ENCODE results near the gene OPN1SW.

OPN1SW gene

GRCh38 chr7:128792471-128793180 is 17.0 kb upstream of the OPN1SW start:
- DNase-seq: no peak

GRCh38 chr7:128791972-128792327 is 16.4 kb upstream of the OPN1SW start:
- peak; percentile 35 for DNase-seq

- peak; percentile 80 for DNase-seq
Observed at GRCh38 chr7:128791121-128791971, 15.8 kb upstream of the OPN1SW start, which contains the start of gene CCDC136. Gene CCDC136, plus strand, starts transcription at chr7:128791968. Its CDS starts 444 bp downstream, at chr7:128792412.

GRCh38 chr7:128790315-128791041 is 14.9 kb upstream of the OPN1SW start:
- peak; percentile 30 for DNase-seq

DNA sequence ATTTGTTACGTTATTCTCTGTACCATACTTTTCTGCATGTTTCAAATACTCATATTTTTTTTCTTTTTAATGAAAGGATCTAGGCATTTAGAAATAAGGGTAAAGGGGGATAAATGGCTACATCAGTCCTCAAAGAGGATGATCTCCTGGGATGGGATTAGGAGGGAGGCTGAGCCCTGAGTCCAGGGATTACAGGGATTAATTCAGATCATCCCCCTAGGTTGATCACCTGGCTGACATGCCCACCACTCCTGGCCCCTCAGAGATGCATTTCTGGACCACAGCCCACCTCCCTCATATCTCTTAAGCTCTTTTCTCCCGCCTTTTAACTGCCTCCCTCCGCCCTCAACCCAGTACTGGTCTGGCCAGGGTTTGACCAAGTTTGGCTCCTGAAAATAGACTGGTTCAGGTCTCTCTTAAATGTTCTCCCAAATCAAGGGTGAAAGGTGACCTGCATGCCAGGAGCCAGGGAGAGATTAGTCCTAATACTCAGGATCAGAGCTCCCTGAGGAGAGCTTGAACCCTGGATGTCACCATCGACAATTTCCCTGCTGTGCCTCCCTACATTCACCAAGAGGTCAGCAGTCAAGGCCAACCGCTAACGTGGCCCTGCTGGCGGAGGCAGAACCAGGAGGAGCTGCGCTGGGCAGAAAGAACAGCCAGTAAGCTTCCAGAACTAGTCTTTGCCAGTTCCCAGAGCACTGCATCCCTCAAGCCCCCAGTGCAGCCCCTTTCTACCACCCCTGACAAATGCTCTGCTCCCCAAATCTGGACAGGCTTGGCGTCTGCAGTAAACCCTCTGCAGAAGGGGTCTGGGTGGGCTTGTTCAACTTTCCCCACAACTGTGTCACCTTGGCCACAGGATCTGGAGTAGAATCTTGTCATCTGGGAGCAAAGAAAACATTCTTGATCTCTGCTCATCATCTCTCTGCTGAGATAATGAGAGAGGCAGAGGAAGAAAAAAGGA is 13.1 kb upstream of the OPN1SW start:
- no peak for DNase-seq

DNA sequence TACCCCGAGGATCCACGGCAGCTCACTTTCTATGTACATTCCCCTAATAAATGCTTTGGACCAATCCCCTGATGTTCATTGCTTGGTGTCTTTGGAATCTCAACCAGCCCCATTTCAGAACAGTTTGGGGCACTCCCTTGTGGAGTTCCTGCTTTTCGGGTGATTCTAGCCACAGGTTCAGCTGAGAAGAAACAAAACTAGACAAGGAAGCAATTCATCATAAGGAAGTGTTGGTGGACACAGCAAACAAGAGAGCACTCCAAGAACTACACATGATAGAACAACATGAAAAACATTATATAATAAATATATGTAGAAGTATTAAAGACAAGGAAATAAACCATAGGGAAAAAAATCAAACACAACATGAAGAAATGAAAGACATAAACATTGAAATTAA is 10.1 kb upstream of the OPN1SW start:
- DNase-seq: no peak

DNA sequence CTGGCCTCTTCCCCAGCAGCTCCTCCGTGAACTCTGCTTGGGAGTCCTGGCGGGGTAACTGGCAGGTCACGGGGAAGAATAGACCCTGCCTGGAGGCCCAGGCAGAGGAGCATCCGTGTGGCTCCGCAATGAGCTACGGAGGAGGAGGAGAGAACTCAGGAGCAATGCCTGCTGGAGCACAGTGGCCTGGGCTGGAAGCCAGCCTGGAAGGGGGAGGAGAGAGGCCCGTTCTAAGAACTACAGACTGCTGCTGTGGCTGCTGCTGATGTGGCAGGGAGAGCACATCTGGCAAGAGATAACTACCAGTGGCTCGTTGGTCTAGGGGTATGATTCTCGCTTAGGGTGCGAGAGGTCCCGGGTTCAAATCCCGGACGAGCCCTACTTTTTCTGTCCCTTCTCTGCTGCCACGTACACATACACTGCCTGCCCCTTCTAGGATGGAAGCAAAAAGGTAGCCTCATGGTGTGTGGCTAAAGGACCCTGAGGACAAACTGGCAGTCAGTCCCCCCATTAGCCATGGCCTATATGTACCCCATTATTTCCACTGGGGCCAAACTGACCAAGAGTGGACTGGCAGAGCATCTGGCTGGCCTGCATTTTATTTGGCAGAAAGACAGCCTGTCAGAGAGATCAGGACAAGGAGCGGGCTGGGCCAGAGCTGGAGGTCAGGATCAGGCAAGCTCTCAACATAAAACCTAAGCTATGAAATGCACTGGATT is 7.7 kb upstream of the OPN1SW start:
- DNase-seq: peak; percentile 30

DNA sequence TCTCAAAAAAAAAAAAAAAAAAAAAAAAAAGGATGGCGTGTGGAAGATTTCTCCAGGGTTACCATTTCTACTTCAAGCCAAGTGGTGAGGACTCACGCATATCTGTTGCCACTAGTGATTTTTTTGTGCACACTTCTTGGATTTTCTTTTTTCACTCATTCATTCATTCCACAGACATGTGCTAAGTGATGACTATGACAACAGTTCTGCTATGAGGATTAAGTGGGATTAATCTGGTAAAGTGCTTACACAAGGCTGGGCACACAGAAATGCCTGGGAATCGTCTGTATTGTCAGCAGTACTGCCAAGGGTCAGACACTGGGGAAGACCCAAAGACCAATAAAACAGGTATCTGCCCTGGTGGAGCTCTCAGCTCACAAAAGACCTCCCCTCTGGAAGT is 6.3 kb upstream of the OPN1SW start:
- no peak for DNase-seq

DNA sequence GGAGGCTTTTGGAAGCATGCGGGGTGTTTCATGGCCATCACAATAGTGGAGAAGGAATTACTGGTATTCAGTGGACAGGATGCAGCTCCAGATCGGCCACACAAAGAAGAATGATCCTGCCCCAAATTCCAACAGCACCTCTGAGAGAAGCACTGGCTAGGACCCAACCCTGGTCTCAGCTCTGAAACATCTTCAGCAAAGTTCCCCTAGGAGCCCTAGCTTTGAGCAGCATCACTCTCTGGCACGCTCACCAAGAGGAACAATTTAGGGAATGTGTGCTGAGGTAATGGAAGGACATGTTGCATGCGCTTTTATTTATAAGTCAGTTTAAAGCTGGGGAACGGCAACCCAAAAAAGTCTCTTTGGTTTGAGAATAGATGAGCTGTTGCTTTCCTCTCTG is 5.5 kb upstream of the OPN1SW start:
- DNase-seq: no peak

- DNase-seq: no peak
Observed at GRCh38 chr7:128778946-128779345, 3.4 kb upstream of the OPN1SW start.

- no peak for DNase-seq
Observed at GRCh38 chr7:128777156-128778123, 1.8 kb upstream of the OPN1SW start.

DNA sequence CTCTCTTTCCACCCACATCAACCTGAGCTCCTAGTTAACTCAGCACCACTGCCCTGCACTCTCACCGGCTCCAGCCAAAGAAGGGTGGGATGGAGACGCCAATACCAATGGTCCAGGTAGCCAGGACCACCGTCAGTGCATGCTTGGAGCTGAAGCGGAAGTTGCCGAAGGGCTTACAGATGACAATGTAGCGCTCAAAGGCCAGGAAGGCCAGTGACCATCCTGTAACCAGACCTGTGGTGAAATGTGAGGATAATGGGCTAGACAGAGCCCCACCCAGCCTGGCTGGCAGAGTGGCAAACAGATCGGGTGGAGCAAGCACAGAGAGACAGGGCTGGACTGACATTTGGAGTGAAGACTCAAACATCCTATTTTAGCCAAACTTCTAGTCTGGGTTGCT is 673 bp downstream of the OPN1SW start:
- no peak for DNase-seq

DNA sequence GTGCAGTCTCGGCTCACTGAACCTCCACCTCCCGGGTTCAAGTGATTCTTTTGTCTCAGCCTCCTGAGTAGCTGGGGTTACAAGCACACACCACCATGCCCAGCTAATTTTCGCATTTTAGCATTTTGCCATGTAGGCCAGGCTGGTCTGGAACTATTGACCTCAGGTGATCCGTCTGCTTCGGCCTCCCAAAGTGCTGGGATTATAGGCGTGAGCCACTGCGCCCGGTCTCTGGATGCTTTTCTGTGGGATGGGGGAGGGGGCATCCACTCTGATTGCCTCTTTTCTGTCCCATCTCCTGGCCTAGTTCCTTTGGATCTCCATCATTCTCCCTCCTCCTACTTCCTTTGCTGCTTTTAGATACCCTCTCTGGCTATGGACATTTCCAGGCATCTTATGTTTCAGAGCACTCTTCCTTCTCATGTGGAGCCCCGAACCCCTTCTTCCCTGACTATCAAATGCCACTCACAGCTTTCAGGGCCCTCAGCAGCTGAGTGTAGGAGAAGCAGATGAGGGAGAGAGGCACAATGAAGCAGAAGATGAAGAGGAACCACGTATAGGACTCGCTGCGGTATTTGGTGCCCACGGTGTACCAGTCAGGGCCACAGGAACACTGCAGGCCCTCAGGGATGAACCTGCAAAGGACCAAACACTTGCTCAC is 1.4 kb downstream of the OPN1SW start:
- DNase-seq: no peak

GRCh38 chr7:128773604-128774003 is 2.0 kb downstream of the OPN1SW start:
- DNase-seq: no peak

DNA sequence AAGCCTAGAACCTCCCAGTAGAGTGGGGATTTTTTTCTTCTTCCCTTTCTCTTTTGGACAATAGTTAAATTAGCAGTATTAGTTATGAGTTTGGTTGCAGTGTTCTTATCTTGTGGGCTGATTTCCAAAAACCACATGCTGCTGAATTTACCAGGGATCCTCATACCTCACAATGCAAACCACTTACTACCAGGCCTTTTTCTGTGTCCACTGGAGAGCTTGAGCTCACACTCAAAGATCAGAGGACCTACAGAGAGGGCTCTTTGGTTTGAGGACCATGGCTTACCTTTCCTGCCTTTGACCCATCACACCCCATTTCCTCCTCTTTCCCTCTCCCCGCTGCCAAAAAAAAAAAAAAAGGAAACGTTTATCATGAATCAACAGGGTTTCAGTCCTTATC is 5.4 kb downstream of the OPN1SW start:
- no peak for DNase-seq

- DNase-seq: no peak
Observed at GRCh38 chr7:128767475-128768110, 8.0 kb downstream of the OPN1SW start.

DNA sequence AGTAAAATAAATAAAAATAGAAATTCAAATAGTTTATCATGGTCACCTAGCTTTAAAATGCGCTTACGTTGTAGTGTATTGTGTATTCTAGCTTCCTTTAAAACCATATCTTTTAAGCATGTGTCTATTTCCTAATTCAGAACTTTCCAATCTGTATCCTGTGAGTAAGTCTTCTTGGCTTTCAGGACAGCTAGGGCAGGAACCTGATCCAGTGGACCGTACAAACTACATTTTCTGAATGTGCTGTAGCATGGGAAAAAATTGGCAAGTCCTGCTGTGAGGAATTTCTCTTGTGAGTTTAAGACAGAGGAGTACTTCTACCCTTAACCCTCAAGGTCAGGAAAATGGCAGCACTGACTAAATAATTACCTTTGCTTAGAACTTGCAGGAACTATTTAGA is 12.1 kb downstream of the OPN1SW start:
- no peak for DNase-seq

GRCh38 chr7:128759242-128759641 is 16.4 kb downstream of the OPN1SW start:
- no peak for DNase-seq

DNA sequence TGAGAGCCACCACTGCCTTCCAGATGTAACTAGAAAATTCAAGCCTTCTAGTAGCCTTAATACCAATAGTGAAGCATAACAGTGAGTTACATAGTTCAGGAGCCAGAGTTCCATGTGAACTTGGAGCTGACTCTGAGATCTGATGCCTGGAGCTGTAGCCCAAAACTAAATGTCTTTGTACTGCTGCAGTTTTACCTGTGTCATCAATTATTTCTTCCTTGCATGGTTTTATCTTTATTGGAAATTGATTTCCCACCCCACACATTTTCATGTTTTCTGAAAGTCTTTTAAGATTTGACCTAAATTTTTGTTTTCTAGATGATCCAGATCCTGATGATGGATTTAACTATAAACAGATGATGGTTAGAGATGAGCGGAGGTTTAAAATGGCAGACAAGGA is 17.0 kb downstream of the OPN1SW start:
- DNase-seq: no peak

Data from NCI-H146 (cell line).